Adrenal gland (tissue), 12 donors: Measurements from ENCODE around the gene CSNK1A1. TPM values are rescaled to one million over a fixed set of nuclear protein-coding genes. Genes with fewer than 3 reads are reported as not detected.
A peak's percentile ranks its signal among the peaks of the same experiment; 100 is the strongest.

Source experiments
- DNase-seq, 7 donors: peaks; one replicate each; pipeline ENCODE4 v3.0.0-alpha.2; 2019 to 2020
- H3K27ac ChIP-seq, 5 donors: fragments of 200-600 bp; sonication (generic) in 4 of 5; 1 replicate in 3 of 5; 2 replicates in 2 of 5; pipeline versions ENCODE4 v1.5.1 to v1.8.0; 2016 to 2020; ENCODE audit warnings: mild to moderate bottlenecking in 1 of 5
- H3K27me3 ChIP-seq: fragments of 200-600 bp; 2 replicates; pipeline ENCODE4 v1.8.0; 2021
- H3K36me3 ChIP-seq, 2 donors: fragments of 200-600 bp; replicated peaks in 1 of 2; 1 replicate in 1 of 2; 2 replicates in 1 of 2; pipeline versions ENCODE4 v1.5.1 to v1.8.0; 2018 to 2022
- H3K4me1 ChIP-seq, 2 donors: fragments of 200-600 bp; replicated peaks in 1 of 2; 1 replicate in 1 of 2; 2 replicates in 1 of 2; pipeline versions ENCODE4 v1.5.1 to v1.8.0; 2018 to 2021
- H3K4me3 ChIP-seq, 4 donors: fragments of 200-600 bp; sonication (generic) in 3 of 4; one replicate each; pipeline ENCODE4 v1.5.1; 2016 to 2018
- H3K9me3 ChIP-seq, 3 donors: fragments of 200-600 bp; sonication (generic) in 1 of 3; replicated peaks in 1 of 3; 1 replicate in 2 of 3; 2 replicates in 1 of 3; pipeline versions ENCODE4 v1.5.1 to v1.8.0; 2016 to 2021
- POLR2A ChIP-seq, 2 donors: fragments of 450-650 bp; IDR thresholded peaks; one replicate each; pipeline ENCODE4 v1.6.1; 2017; ENCODE audit warnings: antibody characterized with exemption in 2 of 2, mild to moderate bottlenecking in 2 of 2, moderate library complexity in 1 of 2
- WGBS, 4 donors: extraction: QIAGEN DNeasy Blood & Tissue Kit in 2 of 4; methylation state at CpG; one replicate each; pipeline versions ENCODE4 v1.1.5 to v1.1.7; 2013 to 2017; 5-methylcytosine and 5-hydroxymethylcytosine counted together
- intact Hi-C, 2 donors: fragments of 100-400 bp; cut with DNase I; formaldehyde crosslinking; loops; one replicate each; pipeline versions ENCODE4 v1.14.1 to v1.15.0; 2022 to 2023
- polyA plus RNA-seq, 3 donors: library from polyadenylated mRNA; stranded (reverse); fragments of 200-250 nt in 2 of 3; fragments of 350-450 nt in 1 of 3; fragmentation: Illumina TruSeq in 1 of 3; extraction: RNeasy Lipid Tissue Mini Kit (QIAGEN cat#74804) in 1 of 3; gene quantifications; one replicate each; pipeline ENCODE4 v1.2.3, GENCODE V29; 2013 to 2014
- total RNA-seq, 9 donors: library from RNA; depleted of rRNA in 4 of 9; stranded (reverse); fragments of >200 nt in 4 of 9; fragments of 120-200 nt in 1 of 9; fragmentation: NEBNext Ultra II Directional in 1 of 9; extraction: Animal tissue kit (Norgen Biotek cat#: 25700) in 1 of 9; gene quantifications; one replicate each; pipeline versions ENCODE4 v1.1.0 to v1.2.4, GENCODE V29; 2013 to 2023
- TF ChIP-seq, protein P1 (sequence below), 6 experiments: fragments of 450-650 bp in 4 of 6; fragments of 200-600 bp in 2 of 6; sonication (generic) in 1 of 6; IDR thresholded peaks; 1 replicate in 5 of 6; 2 replicates in 1 of 6; pipeline versions ENCODE4 v1.5.1 to v1.8.0; 2016 to 2021; ENCODE audit warnings: antibody characterized with exemption in 6 of 6, mild to moderate bottlenecking in 2 of 6, moderate library complexity in 1 of 6
- donor health status: healthy with polysubstance abuse.
- donor health status: Bipolar disorder and iron deficiency.
- donor health status: DM: yes; HTN: yes; CAD: no.
- donor health status: DM: no; HTN: no; CAD: no.
- donor health status: DM: no; HTN: no; CAD: no.
- donor health status: DM: yes; HTN: yes; CAD: no.

CSNK1A1 gene
- total and polyA plus RNA-seq, 12 donors, result 51.0 to 301 (median 220) TPM

DNA sequence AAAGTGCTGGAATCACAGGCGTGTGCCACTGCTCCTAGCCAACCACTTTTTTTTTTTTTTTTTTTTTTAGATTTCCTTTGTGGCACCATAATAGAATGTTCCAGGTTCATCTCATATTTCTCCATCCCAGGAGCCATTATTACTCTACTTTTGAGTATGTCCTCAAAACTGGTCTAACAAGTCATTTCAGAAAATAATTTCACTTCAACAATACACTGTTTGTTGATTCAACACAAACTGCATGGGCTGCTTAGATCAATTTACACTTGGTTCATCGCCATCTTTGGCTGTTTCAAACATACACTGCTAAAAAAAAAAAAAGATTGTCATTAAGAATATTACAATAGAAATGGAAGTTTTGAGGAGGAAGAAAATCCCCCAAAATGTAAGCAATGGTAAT is 57.9 kb downstream of the CSNK1A1 start:
- TF ChIP-seq POLR2A (IDR thresholded peaks at IDR 0.05), result no peak
- TF ChIP-seq, protein P1, sequence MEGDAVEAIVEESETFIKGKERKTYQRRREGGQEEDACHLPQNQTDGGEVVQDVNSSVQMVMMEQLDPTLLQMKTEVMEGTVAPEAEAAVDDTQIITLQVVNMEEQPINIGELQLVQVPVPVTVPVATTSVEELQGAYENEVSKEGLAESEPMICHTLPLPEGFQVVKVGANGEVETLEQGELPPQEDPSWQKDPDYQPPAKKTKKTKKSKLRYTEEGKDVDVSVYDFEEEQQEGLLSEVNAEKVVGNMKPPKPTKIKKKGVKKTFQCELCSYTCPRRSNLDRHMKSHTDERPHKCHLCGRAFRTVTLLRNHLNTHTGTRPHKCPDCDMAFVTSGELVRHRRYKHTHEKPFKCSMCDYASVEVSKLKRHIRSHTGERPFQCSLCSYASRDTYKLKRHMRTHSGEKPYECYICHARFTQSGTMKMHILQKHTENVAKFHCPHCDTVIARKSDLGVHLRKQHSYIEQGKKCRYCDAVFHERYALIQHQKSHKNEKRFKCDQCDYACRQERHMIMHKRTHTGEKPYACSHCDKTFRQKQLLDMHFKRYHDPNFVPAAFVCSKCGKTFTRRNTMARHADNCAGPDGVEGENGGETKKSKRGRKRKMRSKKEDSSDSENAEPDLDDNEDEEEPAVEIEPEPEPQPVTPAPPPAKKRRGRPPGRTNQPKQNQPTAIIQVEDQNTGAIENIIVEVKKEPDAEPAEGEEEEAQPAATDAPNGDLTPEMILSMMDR (IDR thresholded peaks at IDR 0.05), result no peak
- Histone ChIP-seq H3K36me3 (peaks cover 0 to 21% of the 10 kb centered on the region in 2 donors), H3K4me1 (peaks cover 0 to 15% of the 10 kb centered on the region in 2 donors), H3K9me3 (no peaks in the 10 kb centered on the region), H3K4me3 (no peak overlapping the region), H3K27ac (no peak overlapping the region), H3K27me3 (no peaks in the 10 kb centered on the region)
- 94 to 100% (median 97%) methylated on average over 2 of the region's 2 CpGs for WGBS, 4 donors
- intact Hi-C loops, result loop anchor here in 1 of 2 donors (10.0 kb wide), 1 partner anchor 51 kb away; no protein-coding TSS in a partner anchor
- DNase-seq, result no peak

DNA sequence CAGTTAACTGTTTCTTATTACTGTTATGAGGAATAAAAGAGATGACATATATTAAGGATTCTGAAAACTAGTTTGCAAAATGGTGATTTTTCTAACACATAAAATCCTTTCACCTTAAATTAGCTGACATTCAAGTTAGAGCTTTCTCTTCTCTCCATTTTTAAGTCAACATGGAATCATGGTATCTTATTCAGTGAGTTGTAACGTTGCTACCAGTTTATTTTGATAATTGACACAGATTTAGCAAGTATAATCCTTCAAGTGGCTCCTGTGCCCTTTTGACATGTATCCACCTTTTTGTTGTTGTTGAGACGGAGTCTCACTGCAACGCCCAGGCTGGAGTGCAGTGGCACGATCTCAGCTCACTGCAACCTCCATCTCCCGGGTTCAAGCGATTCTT is 58.5 kb downstream of the CSNK1A1 start:
- no peak for DNase-seq
- TF ChIP-seq, protein P1 (IDR thresholded peaks at IDR 0.05), result no peak
- TF ChIP-seq POLR2A (IDR thresholded peaks at IDR 0.05), result no peak
- WGBS, 4 donors, result 94 to 98% (median 95%) methylated on average over 6 of the region's 6 CpGs
- peaks cover 0 to 14% of the 10 kb centered on the region in 2 donors for H3K4me1 ChIP-seq
- intact Hi-C loops, result loop anchor here in 1 of 2 donors (10.0 kb wide), 1 partner anchor 52 kb away; no protein-coding TSS in a partner anchor
- no peaks in the 10 kb centered on the region for H3K9me3 ChIP-seq
- H3K36me3 ChIP-seq, result peaks cover 0 to 20% of the 10 kb centered on the region in 2 donors
- no peak overlapping the region for H3K27ac ChIP-seq
- no peaks in the 10 kb centered on the region for H3K27me3 ChIP-seq
- no peak overlapping the region for H3K4me3 ChIP-seq

DNA sequence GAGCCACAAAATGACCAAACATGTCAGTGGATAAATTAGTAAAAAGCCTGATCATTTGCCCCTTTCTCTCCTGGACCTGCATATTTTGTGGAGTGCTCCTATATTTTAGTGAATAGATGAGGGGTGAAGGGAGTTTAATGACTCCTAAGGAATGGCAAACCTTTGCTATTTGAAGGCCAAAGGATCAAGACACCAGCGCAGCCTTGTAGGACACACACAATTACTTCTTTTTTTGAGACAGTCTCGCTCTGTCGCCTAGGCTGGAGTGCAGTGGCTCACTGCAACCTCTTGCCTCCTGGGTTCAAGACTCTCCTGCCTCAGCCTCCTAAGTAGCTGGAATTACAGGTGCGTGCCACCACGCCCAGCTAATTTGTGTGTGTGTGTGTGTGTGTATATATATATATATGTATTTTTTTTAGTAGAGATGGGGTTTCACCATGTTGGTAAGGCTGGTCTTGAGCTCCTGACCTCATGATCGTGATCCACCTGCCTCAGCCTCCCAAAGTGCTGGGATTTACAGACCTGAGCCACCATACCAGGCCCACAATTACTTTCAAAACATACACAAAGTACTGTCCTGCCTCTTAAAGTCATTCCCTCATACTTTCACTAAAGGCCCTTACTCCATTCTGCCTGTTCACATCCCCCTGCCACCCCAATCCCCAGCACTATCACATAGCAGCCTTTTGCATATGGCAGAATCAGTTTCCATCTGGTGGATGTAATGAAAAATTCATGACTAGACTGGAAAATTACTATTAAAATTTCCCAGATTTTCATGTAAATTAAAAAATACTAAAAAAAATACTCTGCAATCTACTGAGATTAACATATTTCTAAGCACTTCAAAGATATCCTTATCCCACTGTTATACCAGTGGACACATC is 60.4 kb downstream of the CSNK1A1 start:
- Histone ChIP-seq H3K9me3 (no peaks in the 10 kb centered on the region), H3K4me1 (peaks cover 15 to 29% of the 10 kb centered on the region in 2 donors), H3K36me3 (peaks cover 0 to 8% of the 10 kb centered on the region in 2 donors), H3K27ac (no peak overlapping the region), H3K27me3 (no peaks in the 10 kb centered on the region), H3K4me3 (no peak overlapping the region)
- 71 to 87% (median 84%) methylated on average over 6 of the region's 6 CpGs for WGBS, 4 donors
- TF ChIP-seq POLR2A (IDR thresholded peaks at IDR 0.05), result no peak
- TF ChIP-seq, protein P1 (IDR thresholded peaks at IDR 0.05), result peak in 1 of 6 experiments; percentile 13
- peak in 3 of 7 donors; percentile 15 to 55 (median 22) for DNase-seq
- intact Hi-C loops, result loop anchor here in 1 of 2 donors (10.0 kb wide), 1 partner anchor 54 kb away; no protein-coding TSS in a partner anchor

DNA sequence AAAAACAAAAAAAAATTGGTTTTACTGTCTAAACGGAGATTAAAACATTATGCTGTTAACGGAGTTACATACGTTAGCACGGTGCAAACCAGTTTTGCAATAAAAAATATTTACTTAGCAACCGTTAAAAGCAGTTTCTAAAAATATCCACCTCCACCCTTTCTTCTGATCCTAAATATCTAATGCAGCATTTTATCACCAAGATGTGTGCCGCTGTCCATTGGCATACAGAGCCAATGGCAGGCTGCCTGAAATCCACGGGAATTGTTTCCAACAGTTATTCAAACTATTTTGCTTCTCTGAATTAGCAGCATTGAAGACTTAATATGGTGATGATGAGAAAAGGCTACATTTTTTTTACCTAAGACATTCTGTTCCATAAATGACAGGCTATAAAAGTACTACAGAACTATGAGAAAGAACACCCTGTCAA is 61.6 kb downstream of the CSNK1A1 start:
- Histone ChIP-seq H3K27ac (peak overlapping the region in 1 of 5 donors; percentile 27), H3K4me1 (peaks cover 22 to 36% of the 10 kb centered on the region in 2 donors), H3K9me3 (no peaks in the 10 kb centered on the region), H3K4me3 (no peak overlapping the region), H3K36me3 (peaks cover 0 to 7% of the 10 kb centered on the region in 2 donors), H3K27me3 (no peaks in the 10 kb centered on the region)
- WGBS, 4 donors, result 13 to 27% (median 19%) methylated on average over 7 of the region's 7 CpGs
- DNase-seq, result peak in 6 of 7 donors; percentile 44 to 80 (median 47)
- intact Hi-C loops, result loop anchor here in 1 of 2 donors (10.0 kb wide), 1 partner anchor 55 kb away; no protein-coding TSS in a partner anchor
- TF ChIP-seq POLR2A (IDR thresholded peaks at IDR 0.05), result no peak
- TF ChIP-seq, protein P1 (IDR thresholded peaks at IDR 0.05), result no peak
